GM10266 (cell line): Measurements from ENCODE around the gene DENND5A.
"Not testable (repeated sequence)": the region's sequence is repeated elsewhere in the genome, so short reads cannot be mapped to it uniquely, and the experiment has no call there.

Source experiments
- DNase-seq: peaks from one replicate; pipeline ENCODE4 v3.0.0; 2012; ENCODE audit errors: extremely low spot score
- TF ChIP-seq, protein P1 (sequence below): IDR thresholded peaks from 2 replicates; pipeline ENCODE4 v1.5.1; 2012; ENCODE audit warnings: mild to moderate bottlenecking, low read depth; ENCODE audit not compliant: control insufficient read depth, insufficient read depth; ENCODE audit errors: missing control alignments

The DENND5A gene

DNA sequence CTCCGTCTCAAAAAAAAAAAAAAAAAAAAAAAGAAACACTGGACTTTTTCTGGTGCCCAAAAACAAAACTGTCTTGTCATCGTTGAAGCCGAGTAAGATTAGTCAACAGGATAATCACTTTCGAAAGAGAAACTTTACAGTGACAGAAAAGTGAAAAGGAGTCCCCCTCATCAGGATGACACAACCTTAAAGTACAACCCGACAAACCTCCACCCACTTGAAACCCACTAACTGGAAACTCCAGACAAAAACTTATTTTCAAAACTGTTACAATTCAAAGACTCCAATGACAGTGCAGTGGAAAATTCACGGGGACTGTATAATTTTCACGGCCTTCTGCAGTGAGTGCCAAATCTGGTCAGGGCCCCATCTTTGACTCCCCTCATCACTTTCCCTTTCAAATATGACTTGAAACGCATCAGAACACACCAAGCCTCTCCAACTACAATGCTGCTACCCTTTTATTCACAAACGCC, 1.3 kb downstream of the DENND5A start:
- peak; percentile 90 for DNase-seq
- TF ChIP-seq, protein P1, sequence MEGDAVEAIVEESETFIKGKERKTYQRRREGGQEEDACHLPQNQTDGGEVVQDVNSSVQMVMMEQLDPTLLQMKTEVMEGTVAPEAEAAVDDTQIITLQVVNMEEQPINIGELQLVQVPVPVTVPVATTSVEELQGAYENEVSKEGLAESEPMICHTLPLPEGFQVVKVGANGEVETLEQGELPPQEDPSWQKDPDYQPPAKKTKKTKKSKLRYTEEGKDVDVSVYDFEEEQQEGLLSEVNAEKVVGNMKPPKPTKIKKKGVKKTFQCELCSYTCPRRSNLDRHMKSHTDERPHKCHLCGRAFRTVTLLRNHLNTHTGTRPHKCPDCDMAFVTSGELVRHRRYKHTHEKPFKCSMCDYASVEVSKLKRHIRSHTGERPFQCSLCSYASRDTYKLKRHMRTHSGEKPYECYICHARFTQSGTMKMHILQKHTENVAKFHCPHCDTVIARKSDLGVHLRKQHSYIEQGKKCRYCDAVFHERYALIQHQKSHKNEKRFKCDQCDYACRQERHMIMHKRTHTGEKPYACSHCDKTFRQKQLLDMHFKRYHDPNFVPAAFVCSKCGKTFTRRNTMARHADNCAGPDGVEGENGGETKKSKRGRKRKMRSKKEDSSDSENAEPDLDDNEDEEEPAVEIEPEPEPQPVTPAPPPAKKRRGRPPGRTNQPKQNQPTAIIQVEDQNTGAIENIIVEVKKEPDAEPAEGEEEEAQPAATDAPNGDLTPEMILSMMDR = no peak

DNA sequence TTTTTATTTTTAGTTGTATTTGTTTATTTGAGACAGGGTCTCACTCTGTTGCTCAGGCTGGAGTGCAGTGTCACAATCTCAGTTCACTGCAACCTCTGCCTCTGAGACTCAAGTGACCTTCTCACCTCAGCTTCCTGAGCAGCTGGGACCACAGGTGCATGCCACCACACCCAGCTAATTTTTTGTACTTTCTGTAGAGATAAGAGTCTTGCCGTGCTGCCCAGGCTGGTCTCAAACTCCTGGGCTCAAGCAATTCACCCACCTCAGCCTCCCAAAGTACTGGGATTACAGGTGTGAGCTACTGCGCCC, 4.4 kb downstream of the DENND5A start:
- not testable (repeated sequence) for DNase-seq

DNA sequence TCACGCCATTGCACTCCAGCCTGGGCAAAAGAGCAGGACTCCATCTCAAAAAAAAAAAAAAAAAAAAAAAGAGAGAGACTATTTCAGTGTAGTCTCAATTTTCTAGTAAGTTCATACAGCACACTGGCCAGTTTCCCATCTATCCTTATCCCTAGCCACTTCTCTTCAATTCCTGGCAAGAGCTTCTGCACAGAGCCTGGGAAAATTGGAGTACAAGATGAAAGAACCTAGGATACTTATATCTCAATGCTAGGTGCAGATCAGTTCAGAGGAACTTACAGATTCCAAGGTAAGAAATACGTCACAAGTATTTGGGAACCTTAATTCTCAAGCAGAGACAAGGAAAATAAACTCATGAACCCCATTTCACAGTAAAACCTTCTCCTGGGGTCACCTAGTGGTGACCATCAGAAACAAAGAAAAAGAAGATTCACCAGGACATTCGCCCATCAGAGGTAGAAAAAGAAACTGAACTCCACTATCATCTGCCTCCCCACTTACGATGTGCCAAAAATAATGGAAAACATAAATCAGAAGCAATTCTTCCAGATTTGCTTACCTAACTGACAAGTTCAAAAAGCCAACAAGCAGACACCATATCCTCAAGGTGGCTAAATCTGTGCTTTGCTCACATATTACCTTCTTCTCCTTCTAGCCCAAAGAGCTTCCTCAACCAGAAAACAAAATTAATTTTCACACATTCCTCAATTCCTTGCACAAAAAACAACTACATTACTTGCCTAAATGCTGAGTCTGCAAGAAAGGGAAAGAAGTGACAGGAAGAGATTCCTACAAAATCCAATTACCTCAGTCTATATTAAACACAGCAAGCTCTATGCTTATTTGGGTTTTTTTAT, 4.9 kb downstream of the DENND5A start:
- TF ChIP-seq, protein P1 = peak; percentile 25
- DNase-seq = no peak

DNA sequence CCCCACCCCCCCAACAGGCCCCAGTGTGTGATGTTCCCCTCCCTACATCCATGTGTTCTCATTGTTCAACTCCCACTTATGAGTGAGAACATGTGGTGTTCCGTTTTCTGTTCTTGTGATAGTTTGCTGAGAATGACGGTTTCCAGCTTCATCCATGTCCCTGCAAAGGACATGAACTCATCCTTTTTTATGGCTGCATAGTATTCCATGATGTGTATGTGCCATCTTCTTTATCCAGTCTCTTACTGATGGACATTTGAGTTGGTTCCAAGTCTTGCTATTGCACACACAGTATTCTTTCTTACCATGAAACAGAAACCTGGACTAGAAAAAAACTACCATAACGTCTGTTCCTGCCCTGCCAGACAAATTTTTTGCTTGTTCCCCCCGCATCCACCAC, 6.9 kb downstream of the DENND5A start:
- DNase-seq = not testable (repeated sequence)

DNA sequence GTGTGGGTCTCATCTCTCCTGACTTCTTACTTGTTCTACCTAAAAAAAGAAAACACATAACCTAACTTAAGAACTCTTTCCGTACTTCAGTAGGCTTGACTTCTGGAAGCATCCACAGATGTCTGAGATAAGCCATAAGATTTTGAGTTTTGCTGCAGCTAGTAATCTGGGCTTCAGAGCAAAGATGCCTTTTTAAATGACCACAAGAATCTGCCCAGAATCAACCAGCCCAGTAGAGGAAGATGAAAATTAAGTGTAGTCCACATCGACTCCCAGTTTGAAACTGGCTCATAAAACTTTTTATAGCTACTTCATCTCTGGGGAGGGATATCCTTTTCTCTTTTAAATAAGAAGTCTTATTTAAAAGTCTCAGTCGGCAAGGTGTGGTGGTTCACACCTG, 10.7 kb downstream of the DENND5A start:
- TF ChIP-seq, protein P1 = no peak
- no peak for DNase-seq

DNA sequence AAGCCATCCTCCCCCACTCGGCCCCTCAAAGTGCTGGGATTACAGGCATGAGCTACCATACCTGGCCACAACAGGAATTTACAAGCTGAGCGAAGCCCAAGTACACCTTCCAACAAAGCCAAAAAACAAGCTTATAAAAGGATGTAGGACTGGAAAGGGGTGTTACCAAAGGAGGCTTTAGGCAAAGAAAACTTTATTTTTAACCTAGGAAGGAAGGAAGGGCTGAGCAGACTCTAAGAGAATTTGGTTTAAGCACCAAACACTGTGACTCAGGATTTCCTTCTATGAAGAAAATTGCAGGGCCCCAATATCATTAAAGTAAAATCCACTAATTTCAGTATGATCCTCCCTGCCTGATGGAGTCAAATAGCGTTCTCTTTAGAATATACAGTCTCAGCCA, 12.1 kb downstream of the DENND5A start:
- TF ChIP-seq, protein P1 = no peak
- DNase-seq = no peak

DNA sequence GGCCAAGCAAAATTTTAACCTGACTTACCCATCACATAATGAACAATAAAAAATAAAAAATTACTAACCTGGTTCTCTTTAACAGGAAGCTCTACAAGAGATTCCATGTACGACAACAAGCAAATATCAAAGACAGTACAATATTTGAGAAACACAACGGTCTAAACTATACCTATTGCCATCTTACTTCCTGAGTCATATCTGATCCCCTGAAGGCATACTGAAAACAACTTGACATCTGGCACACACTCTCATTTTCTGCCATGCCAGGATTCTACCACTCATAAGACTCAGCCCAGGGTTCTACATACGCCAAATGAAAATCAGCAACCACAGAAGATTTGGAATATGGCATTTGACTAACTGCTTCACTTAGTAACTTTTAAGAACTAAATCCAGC, 13.8 kb downstream of the DENND5A start:
- TF ChIP-seq, protein P1 = no peak
- DNase-seq = no peak

DNA sequence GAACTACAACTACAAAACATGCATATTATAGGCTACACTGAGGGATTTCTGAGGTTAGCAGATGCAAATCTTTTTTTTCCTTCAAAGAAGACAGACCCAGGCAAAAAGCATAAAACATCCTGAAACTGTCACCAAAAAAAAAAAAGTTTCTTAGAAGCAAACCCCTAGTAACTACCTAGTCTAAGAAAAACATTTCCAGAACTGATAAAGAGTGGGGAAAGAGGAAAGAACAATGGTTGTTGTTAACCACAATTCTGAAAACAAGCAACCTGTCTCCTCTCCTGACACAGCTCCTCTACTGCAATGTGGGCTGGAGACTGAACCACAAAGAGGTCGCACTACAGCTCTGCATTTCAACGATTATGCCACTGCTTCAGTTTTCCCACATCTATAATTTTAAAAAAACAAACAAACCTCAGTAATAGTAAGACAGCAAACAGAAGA, 15.0 kb downstream of the DENND5A start:
- DNase-seq = peak; percentile 55
- TF ChIP-seq, protein P1 = no peak
